Osteoblast (primary cell): ENCODE data around the gene NEGR1. TPM values are rescaled to one million over a fixed set of nuclear protein-coding genes. Genes with fewer than 3 reads are reported as not detected.

Source experiments
- DNase-seq: peaks from one replicate; pipeline ENCODE4 v3.0.0; 2011; ENCODE audit warnings: low spot score, mixed read lengths; ENCODE audit not compliant: insufficient read length; ENCODE audit errors: missing footprints
- H2AFZ ChIP-seq: 2 replicates; pipeline ENCODE4 v1.6.0; 2011; ENCODE audit warnings: mild to moderate bottlenecking, low read length
- H3K27ac ChIP-seq: 2 replicates; pipeline ENCODE4 v1.5.1; 2011; ENCODE audit warnings: mild to moderate bottlenecking, low read depth, low read length, moderate library complexity
- H3K27me3 ChIP-seq: 2 replicates; pipeline ENCODE4 v1.6.0; 2012; ENCODE audit warnings: mild to moderate bottlenecking, control low read depth, inconsistent platforms, low read length, moderate library complexity; ENCODE audit not compliant: insufficient read depth
- H3K36me3 ChIP-seq: 2 replicates; pipeline ENCODE4 v1.5.1; 2011; ENCODE audit warnings: mild to moderate bottlenecking, low read length, control low read depth, moderate library complexity; ENCODE audit not compliant: insufficient read depth
- H3K4me1 ChIP-seq: 2 replicates; pipeline ENCODE4 v1.5.1; 2011; ENCODE audit warnings: mild to moderate bottlenecking, low read length, control low read depth, moderate library complexity; ENCODE audit not compliant: insufficient read depth
- H3K4me2 ChIP-seq: 2 replicates; pipeline ENCODE4 v1.6.0; 2011; ENCODE audit warnings: mild to moderate bottlenecking, low read length; ENCODE audit not compliant: insufficient read depth
- H3K4me3 ChIP-seq: fragments of 200-600 bp; sonication (generic); 3 replicates; pipeline ENCODE4 v1.5.1; 2012; ENCODE audit warnings: mild to moderate bottlenecking, low read length, inconsistent platforms; ENCODE audit not compliant: insufficient read depth
- H3K79me2 ChIP-seq: 2 replicates; pipeline ENCODE4 v1.6.0; 2012; ENCODE audit warnings: mild to moderate bottlenecking, low read length, control low read depth, inconsistent platforms; ENCODE audit not compliant: insufficient read depth
- H3K9me3 ChIP-seq: 2 replicates; pipeline ENCODE4 v1.5.1; 2011; ENCODE audit warnings: low read depth, low read length, control low read depth
- H4K20me1 ChIP-seq: 2 replicates; pipeline ENCODE4 v1.6.0; 2012; ENCODE audit warnings: mild to moderate bottlenecking, low read length, control low read depth; ENCODE audit not compliant: insufficient read depth
- CTCF ChIP-seq: IDR thresholded peaks from 2 replicates; pipeline ENCODE4 v1.5.1; 2011; ENCODE audit warnings: mild to moderate bottlenecking, low read depth, low read length, moderate library complexity; ENCODE audit errors: extremely low read depth
- total RNA-seq: library from RNA; depleted of rRNA; stranded (reverse); fragments of >200 nt; gene quantifications from 2 replicates; pipeline ENCODE4 v1.2.3, GENCODE V29; 2012

The NEGR1 gene
- total RNA-seq, 1 donor, result 18.1 TPM

DNA sequence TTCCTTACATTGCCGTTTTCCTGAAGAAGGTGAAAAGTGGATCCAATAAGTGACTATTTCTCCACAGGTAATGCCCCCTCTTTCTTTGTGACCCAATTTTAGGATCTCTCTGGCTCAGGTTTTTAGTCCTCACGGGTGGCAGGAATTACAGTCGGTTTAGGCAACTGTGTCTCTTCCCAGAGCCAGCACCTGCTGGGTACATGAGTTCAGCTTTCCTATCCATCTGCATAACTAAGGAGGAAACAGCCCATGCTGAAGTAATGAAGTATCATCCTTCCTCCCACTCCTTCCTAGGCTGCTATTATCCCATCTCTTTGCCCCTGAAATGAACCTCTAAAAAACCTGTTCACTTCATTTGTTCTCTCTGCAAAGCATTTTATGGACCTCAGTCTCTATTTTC lies 544.6 kb downstream of the NEGR1 start:
- H3K4me3 ChIP-seq, result no peak overlapping the region
- no peaks in the 10 kb centered on the region for H3K4me1 ChIP-seq
- no peak overlapping the region for H3K4me2 ChIP-seq
- no peaks in the 10 kb centered on the region for H4K20me1 ChIP-seq
- H3K9me3 ChIP-seq, result no peaks in the 10 kb centered on the region
- no peak overlapping the region for H3K27ac ChIP-seq
- TF ChIP-seq CTCF, result no peak
- no peak for DNase-seq
- no peaks in the 10 kb centered on the region for H3K27me3 ChIP-seq
- no peak overlapping the region for H2AFZ ChIP-seq
- no peaks in the 10 kb centered on the region for H3K79me2 ChIP-seq
- H3K36me3 ChIP-seq, result no peaks in the 10 kb centered on the region

GRCh38 chr1:71733121-71733520 lies 549.2 kb downstream of the NEGR1 start:
- no peaks in the 10 kb centered on the region for H3K79me2 ChIP-seq
- H3K4me2 ChIP-seq, result no peak overlapping the region
- no peaks in the 10 kb centered on the region for H3K9me3 ChIP-seq
- H3K36me3 ChIP-seq, result no peaks in the 10 kb centered on the region
- no peaks in the 10 kb centered on the region for H3K4me1 ChIP-seq
- no peak for DNase-seq
- H3K27me3 ChIP-seq, result no peaks in the 10 kb centered on the region
- no peaks in the 10 kb centered on the region for H4K20me1 ChIP-seq
- H3K27ac ChIP-seq, result no peak overlapping the region
- no peak overlapping the region for H3K4me3 ChIP-seq
- no peak overlapping the region for H2AFZ ChIP-seq
- TF ChIP-seq CTCF, result no peak

GRCh38 chr1:71721532-71721931 lies 560.8 kb downstream of the NEGR1 start:
- H4K20me1 ChIP-seq, result no peaks in the 10 kb centered on the region
- TF ChIP-seq CTCF, result no peak
- no peak overlapping the region for H2AFZ ChIP-seq
- no peaks in the 10 kb centered on the region for H3K79me2 ChIP-seq
- H3K36me3 ChIP-seq, result no peaks in the 10 kb centered on the region
- no peak overlapping the region for H3K4me2 ChIP-seq
- no peaks in the 10 kb centered on the region for H3K27me3 ChIP-seq
- no peak for DNase-seq
- no peaks in the 10 kb centered on the region for H3K4me1 ChIP-seq
- no peak overlapping the region for H3K27ac ChIP-seq
- no peak overlapping the region for H3K4me3 ChIP-seq
- H3K9me3 ChIP-seq, result no peaks in the 10 kb centered on the region

- H2AFZ ChIP-seq, result no peak overlapping the region
- H4K20me1 ChIP-seq, result no peaks in the 10 kb centered on the region
- no peaks in the 10 kb centered on the region for H3K4me1 ChIP-seq
- H3K27ac ChIP-seq, result no peak overlapping the region
- no peaks in the 10 kb centered on the region for H3K9me3 ChIP-seq
- no peaks in the 10 kb centered on the region for H3K79me2 ChIP-seq
- no peak for DNase-seq
- no peaks in the 10 kb centered on the region for H3K36me3 ChIP-seq
- no peak overlapping the region for H3K4me3 ChIP-seq
- H3K4me2 ChIP-seq, result no peak overlapping the region
- H3K27me3 ChIP-seq, result no peaks in the 10 kb centered on the region
- no peak for TF ChIP-seq CTCF
These were observed 563.0 kb downstream of the NEGR1 start for GRCh38 chr1:71719330-71719729.
